HG03571 (cell line): ENCODE measurements around the gene RBM17.
"Not testable (repeated sequence)": the region's sequence is repeated elsewhere in the genome, so short reads cannot be mapped to it uniquely, and the experiment has no call there.

ENCODE experiments used
- ATAC-seq: cut with Tn5 transposase; IDR thresholded peaks from one replicate; pipeline ENCODE4 v1.9.1; 2021; ENCODE audit not compliant: unreplicated experiment

The RBM17 gene

DNA sequence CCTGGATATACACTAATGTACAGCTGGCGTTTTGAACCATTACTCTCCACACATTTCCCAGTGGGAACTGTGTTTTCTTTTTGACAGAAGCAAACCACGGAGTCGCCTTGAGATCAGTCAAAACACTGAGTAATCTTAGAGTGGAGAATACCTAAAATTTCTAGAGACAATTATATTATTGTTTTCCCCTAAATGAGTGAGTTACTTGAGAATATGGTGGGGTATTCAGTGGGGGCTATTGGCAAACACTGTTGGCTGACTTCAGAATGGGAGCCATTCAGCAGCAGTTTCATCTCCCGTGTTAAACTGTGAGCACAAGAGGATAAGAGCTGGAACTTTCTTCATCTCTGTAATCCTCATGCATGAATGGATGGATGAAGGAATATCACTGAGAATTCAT is 32.9 kb upstream of the RBM17 start:
- ATAC-seq: no peak

DNA sequence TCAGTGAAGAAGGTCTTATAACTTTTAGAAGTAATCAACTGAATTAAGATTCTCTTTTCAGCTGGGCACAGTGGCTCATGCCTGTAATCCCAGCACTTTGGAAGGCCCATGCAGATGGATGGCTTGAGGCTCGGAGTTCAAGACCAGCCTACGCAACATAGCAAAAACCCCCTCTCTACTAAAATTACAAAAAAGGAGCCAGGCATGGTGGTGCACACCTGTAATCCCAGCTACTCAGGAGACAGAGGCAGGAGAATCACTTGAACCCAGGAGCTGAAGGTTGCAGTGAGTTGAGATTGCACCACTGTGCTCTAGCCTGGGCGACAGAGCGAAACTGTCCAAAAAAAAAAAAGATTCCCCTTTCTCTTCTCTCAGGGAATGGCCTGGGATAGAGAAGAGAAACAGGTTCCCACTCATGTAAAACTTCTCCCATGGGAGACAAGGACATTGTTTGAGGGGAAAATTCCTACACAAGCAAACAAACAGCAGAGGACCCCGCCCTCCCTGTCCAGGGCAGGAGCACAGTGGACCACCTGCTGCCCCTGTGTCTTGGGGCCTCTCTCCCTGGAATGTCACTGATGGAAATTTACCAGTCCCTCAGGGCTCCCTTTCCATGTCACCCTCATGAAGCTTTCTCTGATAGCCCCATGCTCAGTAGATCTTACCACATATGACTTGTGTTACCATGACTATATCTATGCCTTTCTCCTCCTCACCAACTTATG is 32.3 kb upstream of the RBM17 start:
- no peak for ATAC-seq

DNA sequence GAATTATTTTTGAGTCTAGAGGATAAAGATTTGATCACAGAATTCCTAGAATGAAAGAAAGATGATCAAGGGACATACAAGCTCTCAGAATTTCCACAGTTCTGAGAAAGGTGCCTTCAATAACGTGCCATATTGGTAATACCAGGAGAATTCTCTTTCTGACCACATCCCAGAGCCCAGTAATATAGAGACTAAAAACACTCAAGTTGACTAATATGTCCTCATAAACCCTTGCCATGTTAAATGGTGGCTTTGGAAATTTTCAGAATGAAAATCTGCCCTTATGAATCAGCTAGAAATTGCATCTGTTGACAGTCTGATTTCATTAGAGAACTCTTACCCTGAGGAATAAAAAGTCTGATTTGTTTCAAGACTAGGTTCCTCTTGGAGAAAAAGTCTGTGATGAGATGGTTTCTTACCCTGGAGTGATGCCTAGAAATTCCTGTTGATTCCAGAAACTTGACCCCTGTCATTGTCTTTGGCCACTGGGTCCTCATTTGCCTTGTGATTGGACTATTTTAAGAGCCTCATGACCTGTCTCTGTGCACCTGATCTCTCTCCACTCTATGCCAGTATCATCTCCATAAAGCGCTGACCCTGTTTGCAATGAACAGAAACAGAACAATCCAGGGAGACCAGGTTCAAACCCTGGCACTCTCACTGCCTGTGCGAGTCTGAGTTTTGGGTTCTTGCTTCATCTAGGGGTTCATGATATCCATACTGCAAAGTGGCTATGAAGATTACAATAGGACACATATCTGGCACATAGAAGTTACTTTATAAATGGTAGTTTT is 30.0 kb upstream of the RBM17 start:
- ATAC-seq: no peak

GRCh38 chr10:6059506-6059905 is 29.3 kb upstream of the RBM17 start:
- ATAC-seq: no peak

GRCh38 chr10:6061056-6061455 is 27.8 kb upstream of the RBM17 start:
- ATAC-seq: no peak

GRCh38 chr10:6062101-6062771 is 26.6 kb upstream of the RBM17 start, which contains the start of gene IL2RA:
Gene IL2RA, minus strand, starts transcription at chr10:6062367. Its CDS starts 216 bp downstream, at chr10:6062151.
- ATAC-seq: no peak

DNA sequence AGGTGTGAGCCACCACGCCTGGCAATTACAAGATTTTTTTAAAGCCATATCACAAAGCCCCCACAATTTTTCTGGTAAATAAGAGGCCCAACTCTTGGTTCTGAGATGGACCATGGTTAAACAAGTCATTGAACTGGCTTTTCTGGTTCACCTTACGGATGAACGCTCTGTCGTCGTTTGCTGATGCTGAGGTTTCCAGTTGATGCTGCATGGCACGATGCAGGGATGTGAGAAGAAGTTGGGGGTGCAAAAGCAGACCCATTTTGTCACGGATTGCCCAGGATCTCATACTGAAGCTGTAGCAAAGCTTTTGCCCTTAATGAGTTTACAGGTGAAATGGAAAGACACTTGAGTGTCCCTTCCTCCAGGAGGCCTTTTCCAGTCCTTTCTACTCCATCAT is 24.7 kb upstream of the RBM17 start:
- ATAC-seq: no peak

DNA sequence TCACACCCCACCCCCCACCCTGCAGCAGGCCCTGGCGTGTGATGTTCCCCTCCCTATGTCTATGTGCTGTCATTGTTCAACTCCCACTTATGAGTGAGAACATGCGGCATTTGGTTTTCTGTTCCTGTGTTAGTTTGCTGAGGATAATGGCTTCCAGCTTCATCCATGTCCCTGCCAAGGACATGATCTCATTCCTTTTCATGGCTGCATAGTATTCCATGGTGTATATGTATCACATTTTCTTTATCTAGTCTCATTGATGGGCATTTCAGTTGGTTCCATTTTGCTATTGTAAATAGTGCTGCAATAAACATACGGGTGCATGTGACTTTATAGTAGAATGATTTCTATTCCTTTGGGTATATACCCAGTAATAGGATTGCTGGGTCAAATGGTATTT is 24.1 kb upstream of the RBM17 start:
- not testable (repeated sequence) for ATAC-seq

DNA sequence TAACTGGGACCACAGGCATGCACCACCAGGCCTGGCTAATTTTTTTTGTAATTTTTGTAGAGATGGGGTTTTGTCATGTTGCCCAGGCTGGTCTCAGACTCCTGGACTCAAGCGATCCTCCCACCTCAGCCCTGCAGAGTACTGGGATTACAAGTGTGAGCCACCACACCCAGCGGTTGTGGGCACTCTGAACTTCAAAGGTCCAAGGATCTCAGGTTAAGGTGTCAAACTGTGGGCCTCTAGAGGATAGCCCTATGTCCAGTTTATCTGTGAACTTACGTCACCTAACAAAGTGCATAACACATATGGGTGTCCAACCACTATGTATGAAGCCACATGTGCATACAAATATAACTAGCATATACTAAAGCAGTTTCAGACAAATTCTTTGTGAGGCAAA is 23.4 kb upstream of the RBM17 start:
- no peak for ATAC-seq

DNA sequence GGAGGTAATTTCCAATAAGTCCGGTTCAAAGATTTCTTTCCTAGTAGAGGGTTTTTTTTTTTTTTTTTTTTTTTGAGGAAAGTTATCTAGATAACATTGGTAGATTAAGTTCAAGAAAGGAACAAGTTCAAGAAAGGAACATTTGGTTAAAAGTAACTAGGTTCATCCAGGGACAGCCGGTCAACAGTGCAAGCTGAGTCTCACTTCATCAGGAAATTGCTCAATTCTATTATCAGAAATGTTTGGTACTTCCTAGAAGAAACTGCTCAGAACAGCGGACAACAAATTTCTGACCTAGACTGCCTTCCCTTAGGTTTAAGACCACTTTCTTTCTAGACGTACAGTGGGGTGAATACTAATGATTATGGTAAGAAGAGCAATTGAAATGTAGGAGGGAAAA is 23.0 kb upstream of the RBM17 start:
- ATAC-seq: no peak

- no peak for ATAC-seq
Observed at GRCh38 chr10:6067457-6067856, 21.4 kb upstream of the RBM17 start.

DNA sequence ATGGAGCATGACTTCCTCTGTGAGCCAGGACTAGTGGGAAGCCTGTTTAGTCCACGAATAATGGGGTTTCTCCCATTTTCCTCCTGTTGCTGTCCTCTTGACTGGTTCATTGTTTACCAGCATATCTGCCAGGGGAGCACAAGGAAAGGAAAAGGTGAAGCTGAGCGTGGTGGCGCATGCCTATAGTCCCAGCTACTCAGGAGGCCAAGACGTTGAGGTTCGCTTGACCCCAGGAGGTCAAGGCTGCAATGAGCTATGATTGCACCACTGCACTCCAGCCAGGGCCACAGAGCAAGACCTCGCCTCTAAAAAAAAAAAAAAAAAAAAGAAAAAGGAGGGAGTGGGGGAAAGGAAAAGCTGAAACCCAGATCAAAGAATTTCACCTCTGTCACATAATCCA is 20.8 kb upstream of the RBM17 start:
- ATAC-seq: no peak

GRCh38 chr10:6068422-6068821 is 20.4 kb upstream of the RBM17 start:
- ATAC-seq: peak; percentile 63

- ATAC-seq: no peak
Observed at GRCh38 chr10:6069081-6069931, 19.5 kb upstream of the RBM17 start.

DNA sequence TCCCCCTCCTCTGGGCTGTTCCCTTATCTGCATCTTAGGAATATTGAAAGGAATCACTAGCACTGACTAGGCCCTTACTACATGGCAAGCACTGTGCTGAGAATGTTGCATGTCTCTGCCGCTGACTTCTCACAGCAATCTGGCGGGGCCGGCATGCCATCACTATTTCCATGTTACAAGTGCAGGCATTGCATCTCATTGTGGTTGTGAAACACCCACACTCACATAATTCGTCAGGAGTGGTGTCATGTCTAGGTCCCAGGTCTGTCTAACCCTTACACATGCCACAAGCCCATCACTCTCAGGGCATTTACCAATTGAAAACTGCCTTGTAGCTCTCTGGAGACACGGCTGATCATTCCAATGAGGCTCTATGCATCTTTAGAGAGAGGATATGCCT is 18.2 kb upstream of the RBM17 start:
- ATAC-seq: no peak

DNA sequence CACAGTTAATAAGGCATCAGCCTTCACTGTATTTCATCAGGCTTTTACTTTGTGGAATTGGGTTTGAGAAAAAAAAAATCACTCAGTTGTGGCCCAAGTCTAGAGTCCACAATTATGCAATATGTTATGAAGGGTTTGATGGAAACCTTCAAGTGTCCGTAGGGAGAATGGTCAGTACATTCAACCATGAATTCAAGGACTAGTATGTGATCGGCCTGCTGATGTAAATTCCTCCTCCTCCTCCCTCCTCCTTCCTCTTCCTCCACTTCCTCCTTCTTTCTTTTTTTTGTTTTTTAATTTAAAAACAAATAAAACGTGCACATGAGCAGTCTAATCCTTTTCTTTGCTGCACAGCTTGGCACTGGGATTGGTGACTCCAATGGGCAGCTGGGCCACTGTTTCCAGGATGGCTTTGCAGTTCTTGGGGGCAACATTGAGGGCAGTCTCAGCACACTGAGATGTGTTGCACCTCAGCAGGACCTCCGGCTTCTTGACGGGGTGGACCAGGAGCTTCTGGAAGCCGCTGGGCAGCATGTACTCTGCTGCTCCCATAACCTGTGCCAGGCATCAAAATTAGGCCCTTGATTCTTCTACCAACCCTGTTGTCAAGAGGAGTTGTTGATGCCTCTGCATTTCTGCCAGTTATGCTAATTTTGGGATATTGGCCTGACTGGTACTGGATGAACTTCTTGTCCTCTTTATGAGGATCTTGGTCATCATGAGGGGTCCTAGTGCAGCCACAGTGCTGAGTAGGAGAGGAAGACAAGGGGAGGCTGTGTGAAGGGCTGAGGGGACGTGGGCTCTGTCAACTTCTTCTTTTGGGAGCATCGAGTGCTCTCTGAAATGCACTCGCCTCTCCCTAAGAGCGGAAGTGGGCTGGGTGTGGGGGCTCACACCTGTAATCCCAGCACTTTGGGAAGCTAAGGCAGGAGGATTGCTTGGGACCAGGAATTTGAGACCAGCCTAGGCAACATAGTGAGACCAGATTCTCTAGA is 17.4 kb upstream of the RBM17 start:
- peak; percentile 16 for ATAC-seq

GRCh38 chr10:6072215-6072934 is 16.5 kb upstream of the RBM17 start:
- peak; percentile 35 for ATAC-seq

DNA sequence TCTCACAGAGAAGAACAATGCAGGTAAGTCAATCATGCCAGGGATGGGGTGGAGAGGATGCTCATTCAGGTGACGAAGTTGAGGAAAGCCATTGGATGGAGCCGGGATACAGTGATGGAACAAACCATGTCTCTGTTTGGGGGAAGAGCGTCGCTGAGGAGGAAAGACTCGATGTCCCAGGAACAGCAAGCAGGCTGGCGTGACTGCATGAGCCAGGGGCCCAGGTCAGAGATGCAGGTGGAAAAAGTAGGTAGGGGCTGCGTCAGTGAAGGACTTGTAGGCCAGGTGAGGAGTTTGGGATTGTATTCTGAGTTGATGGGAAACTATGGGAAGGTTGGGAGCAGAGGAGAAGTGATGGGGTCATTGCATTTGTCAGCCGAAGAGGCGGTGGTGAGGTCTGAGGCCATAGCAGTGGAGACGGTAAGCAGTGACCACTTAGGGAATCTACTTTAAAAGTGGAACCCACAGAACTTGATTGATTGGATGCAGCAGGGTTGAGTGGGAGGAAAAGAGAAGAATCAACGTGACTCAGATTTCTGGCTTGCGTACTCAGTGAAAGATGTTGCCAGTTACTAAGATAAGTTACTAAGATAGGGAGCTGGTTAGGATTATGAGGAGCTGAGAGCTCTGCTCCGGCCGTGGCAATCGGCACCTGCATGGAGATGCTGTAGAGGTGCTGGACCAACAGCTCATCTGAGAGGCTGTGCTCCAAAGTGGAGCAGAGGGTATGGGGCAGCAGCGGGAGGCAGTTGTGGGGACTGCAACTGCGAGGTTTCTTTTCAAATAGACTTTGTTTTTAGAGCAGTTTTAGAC is 14.1 kb upstream of the RBM17 start:
- no peak for ATAC-seq
